Measurements from ENCODE around the gene VPS13D.

DNA sequence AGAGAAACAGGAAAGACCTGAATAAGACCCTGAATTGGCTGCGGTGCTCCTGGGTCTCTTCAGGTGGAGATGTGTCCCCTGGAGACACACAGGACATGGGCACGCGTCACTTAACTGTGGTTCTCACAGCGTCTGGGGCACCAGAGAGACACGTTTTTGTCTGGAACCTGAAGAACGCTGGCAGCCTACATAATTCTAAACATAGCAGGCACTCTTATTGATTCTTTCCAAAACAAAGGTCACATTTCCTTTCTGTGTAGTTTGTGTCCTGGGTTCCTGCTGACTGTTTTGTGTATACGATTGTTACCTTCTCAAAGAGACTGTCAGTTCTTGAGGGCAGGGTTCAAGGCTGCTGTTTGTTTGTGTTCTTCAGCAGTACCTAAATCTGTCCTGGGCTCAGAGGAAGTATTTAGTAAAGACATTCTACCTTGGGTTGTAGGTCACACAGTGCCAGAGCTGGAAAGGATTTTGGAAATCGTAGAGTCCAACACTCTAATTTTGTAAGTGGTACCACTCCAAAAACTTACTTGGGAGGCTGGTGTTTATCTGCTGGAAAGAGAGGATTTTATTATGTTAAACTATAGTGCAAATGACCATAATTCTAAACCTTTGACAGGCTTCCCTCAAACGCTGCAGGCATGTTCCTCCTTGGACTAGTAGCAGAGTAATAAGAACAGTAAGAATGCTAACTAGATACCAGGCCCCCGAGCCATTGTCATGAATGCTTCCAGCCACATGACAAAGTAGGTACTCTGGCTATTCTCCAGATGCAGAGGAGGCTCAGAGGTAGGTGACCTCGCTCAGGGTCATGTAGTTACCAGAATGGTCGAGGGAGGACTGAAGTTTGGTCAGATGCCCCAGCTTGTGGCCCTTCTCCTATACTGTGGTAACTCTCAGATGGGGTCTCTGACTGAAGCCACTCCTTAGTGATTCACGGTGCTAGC is 223.8 kb downstream of the VPS13D start:
- TF ChIP-seq POLR2AphosphoS5 (IDR thresholded peaks at IDR 0.05; ENCODE audit: borderline replicate concordance, low read depth, low read length) (no peak), FOXP2 (optimal IDR thresholded peaks at IDR 0.05; ENCODE audit: control extremely low read depth, extremely low read length, insufficient read depth) (no peak), EZH2 (IDR thresholded peaks at IDR 0.05) (no peak)

All from SK-N-MC (cell line).